Thyroid gland (tissue), 4 donors: Measurements from ENCODE around the gene CBFB. TPM values are rescaled to one million over a fixed set of nuclear protein-coding genes. Genes with fewer than 3 reads are reported as not detected.

Experiments
- DNase-seq, 2 donors: peaks; one replicate each; pipeline ENCODE4 v3.0.0-alpha.2; 2019
- H3K27ac ChIP-seq, 3 donors: fragments of 200-600 bp; sonication (generic); 1 replicate in 2 of 3; 2 replicates in 1 of 3; pipeline ENCODE4 v1.5.1; 2016 to 2019; ENCODE audit warnings: mild to moderate bottlenecking in 1 of 3, moderate library complexity in 1 of 3
- H3K27me3 ChIP-seq: fragments of 200-600 bp; sonication (generic); one replicate; pipeline ENCODE4 v1.5.1; 2019
- H3K36me3 ChIP-seq, 2 donors: fragments of 200-600 bp; sonication (generic); one replicate each; pipeline ENCODE4 v1.5.1; 2016 to 2019
- H3K4me1 ChIP-seq, 2 donors: fragments of 200-600 bp; sonication (generic); one replicate each; pipeline ENCODE4 v1.5.1; 2017 to 2019
- H3K4me3 ChIP-seq, 3 donors: fragments of 200-600 bp; sonication (generic); replicated peaks in 1 of 3; 1 replicate in 2 of 3; 2 replicates in 1 of 3; pipeline ENCODE4 v1.5.1; 2016; ENCODE audit warnings: mild to moderate bottlenecking in 1 of 3
- H3K9me3 ChIP-seq: fragments of 200-600 bp; sonication (generic); one replicate; pipeline ENCODE4 v1.5.1; 2017
- POLR2A ChIP-seq, 2 donors: fragments of 450-650 bp; IDR thresholded peaks; one replicate each; pipeline ENCODE4 v1.6.1; 2017; ENCODE audit warnings: antibody characterized with exemption in 2 of 2, mild to moderate bottlenecking in 2 of 2, moderate library complexity in 1 of 2
- WGBS, 2 donors: methylation state at CpG; one replicate each; pipeline ENCODE4 v1.1.5; 2017; 5-methylcytosine and 5-hydroxymethylcytosine counted together
- intact Hi-C: fragments of 100-400 bp; cut with DNase I; formaldehyde crosslinking; loops from one replicate; pipeline ENCODE4 v1.15.1; 2023
- total RNA-seq, 4 donors: library from RNA; depleted of rRNA; stranded (reverse); fragments of >200 nt; gene quantifications; one replicate each; pipeline ENCODE4 v1.2.3, GENCODE V29; 2016
- TF ChIP-seq, protein P1 (sequence below), 6 experiments: fragments of 200-600 bp in 3 of 6; fragments of 450-650 bp in 3 of 6; sonication (generic) in 3 of 6; IDR thresholded peaks; one replicate each; pipeline ENCODE4 v1.5.1; 2016 to 2019; ENCODE audit warnings: antibody characterized with exemption in 6 of 6, mild to moderate bottlenecking in 2 of 6, inconsistent platforms in 1 of 6, moderate library complexity in 1 of 6

Gene CBFB
- total RNA-seq, 4 donors from 2014 or later, result 31.0 to 60.0 (median 41.5) TPM

DNA sequence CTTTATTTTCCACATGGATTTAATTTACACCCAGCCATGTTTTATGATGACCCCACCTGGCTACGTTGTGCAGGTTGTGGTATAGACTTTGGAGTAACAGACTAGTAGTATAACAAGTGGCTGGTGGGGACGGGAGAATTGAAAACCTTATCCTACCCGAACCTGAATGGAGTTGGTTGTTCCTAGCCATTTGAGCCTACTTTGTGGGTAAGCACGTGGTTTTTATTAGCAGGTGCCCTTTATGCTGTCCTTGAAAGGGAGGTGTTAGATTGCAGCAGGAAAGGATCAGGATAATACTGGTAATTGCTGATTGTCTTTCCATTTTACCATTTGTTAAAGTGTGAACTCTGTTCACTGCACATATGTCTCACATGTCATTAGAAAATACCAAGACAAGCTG is 48.9 kb downstream of the CBFB start:
- Histone ChIP-seq H3K9me3 (no peaks in the 10 kb centered on the region), H3K4me3 (no peak overlapping the region), H3K27me3 (no peaks in the 10 kb centered on the region), H3K4me1 (no peaks in the 10 kb centered on the region), H3K27ac (no peak overlapping the region), H3K36me3 (peaks cover 0 to 9% of the 10 kb centered on the region in 2 donors)
- 92 to 93% methylated on average over 4 of the region's 4 CpGs for WGBS, 2 donors
- intact Hi-C loops, result no loop called here
- TF ChIP-seq POLR2A (IDR thresholded peaks at IDR 0.05), result no peak
- TF ChIP-seq, protein P1, sequence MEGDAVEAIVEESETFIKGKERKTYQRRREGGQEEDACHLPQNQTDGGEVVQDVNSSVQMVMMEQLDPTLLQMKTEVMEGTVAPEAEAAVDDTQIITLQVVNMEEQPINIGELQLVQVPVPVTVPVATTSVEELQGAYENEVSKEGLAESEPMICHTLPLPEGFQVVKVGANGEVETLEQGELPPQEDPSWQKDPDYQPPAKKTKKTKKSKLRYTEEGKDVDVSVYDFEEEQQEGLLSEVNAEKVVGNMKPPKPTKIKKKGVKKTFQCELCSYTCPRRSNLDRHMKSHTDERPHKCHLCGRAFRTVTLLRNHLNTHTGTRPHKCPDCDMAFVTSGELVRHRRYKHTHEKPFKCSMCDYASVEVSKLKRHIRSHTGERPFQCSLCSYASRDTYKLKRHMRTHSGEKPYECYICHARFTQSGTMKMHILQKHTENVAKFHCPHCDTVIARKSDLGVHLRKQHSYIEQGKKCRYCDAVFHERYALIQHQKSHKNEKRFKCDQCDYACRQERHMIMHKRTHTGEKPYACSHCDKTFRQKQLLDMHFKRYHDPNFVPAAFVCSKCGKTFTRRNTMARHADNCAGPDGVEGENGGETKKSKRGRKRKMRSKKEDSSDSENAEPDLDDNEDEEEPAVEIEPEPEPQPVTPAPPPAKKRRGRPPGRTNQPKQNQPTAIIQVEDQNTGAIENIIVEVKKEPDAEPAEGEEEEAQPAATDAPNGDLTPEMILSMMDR (IDR thresholded peaks at IDR 0.05), result no peak
- no peak for DNase-seq

DNA sequence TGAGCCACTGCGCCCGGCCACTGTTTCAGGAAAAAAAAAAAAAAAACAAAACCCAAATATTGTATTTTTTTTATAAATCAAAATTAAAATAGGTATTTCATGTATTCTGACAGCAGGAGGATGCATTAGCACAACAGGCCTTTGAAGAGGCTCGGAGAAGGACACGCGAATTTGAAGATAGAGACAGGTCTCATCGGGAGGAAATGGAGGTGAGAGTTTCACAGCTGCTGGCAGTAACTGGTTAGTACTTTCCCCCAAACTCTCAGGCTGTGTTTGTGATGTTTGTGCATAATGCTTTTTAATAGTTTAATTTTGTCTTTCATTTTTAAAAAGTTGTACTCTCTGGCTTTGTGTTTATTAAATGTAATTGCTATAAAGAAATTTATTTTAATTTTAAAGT is 53.2 kb downstream of the CBFB start:
- no peaks in the 10 kb centered on the region for H3K36me3 ChIP-seq
- 92 to 93% methylated on average over 6 of the region's 6 CpGs for WGBS, 2 donors
- TF ChIP-seq, protein P1 (IDR thresholded peaks at IDR 0.05), result no peak
- no peak for TF ChIP-seq POLR2A (IDR thresholded peaks at IDR 0.05)
- peaks cover 0 to 4% of the 10 kb centered on the region in 2 donors for H3K4me1 ChIP-seq
- no peaks in the 10 kb centered on the region for H3K27me3 ChIP-seq
- H3K4me3 ChIP-seq, result no peak overlapping the region
- no peak for DNase-seq
- H3K9me3 ChIP-seq, result no peaks in the 10 kb centered on the region
- no peak overlapping the region for H3K27ac ChIP-seq
- intact Hi-C loops, result no loop called here

DNA sequence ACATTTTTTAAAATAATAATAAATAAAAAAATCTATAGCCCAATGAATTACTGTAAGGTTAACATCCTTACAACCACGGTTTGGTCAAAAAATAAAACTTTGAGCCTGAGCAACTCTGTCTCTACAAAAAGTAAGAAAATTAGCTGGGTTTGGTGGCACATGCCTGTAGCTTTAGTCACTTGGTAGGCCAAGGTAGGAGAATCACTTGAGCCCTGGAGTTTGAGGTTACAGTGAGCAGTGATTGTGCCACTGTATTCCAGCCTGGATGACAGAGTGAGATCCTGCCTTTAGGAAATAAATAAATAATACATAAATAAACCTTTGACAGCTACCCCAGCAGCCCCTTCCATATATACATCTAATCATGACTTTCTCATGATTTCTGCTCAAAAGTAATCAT is 53.9 kb downstream of the CBFB start:
- 88 to 91% methylated on average over 1 of the region's 1 CpG for WGBS, 2 donors
- Histone ChIP-seq H3K36me3 (no peaks in the 10 kb centered on the region), H3K27me3 (no peaks in the 10 kb centered on the region), H3K4me1 (peaks cover 0 to 4% of the 10 kb centered on the region in 2 donors), H3K9me3 (no peaks in the 10 kb centered on the region), H3K27ac (no peak overlapping the region), H3K4me3 (no peak overlapping the region)
- intact Hi-C loops, result no loop called here
- no peak for DNase-seq
- TF ChIP-seq, protein P1 (IDR thresholded peaks at IDR 0.05), result no peak
- no peak for TF ChIP-seq POLR2A (IDR thresholded peaks at IDR 0.05)

DNA sequence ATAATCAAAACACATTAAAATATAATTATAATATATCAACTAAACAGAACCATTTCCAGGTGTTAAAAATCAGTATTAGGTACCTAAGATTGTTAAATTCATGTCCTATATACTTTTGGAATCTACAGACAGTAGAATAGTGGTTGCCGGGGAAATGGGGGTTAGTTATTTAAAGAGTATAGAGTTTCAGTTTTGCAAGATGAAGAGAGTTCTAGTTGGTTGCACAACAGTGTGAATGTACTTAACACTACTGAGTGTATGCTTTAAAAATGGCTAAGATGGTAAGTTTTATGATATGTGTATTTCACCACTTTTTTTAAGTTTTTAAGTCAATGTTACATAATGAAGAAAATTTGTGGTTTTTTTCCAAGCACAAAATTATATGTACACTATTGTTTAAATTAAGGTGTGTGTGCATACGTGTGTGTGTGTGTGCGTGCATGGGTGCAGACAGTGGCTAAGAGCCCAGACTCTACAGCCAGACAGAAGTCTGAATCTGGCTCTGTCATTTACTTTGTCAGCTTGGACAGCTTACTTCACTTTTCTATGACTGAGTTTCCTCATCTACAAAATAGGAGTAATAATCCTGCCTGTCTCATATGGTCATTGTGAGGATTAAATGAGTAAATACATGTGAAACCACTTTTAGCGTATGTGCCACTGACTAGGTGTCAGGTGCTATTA is 55.5 kb downstream of the CBFB start:
- Histone ChIP-seq H3K9me3 (no peaks in the 10 kb centered on the region), H3K36me3 (no peaks in the 10 kb centered on the region), H3K27ac (no peak overlapping the region), H3K4me1 (peaks cover 0 to 4% of the 10 kb centered on the region in 2 donors), H3K4me3 (no peak overlapping the region), H3K27me3 (no peaks in the 10 kb centered on the region)
- DNase-seq, result no peak
- intact Hi-C loops, result no loop called here
- TF ChIP-seq, protein P1 (IDR thresholded peaks at IDR 0.05), result no peak
- WGBS, 2 donors, result 75 to 80% methylated on average over 4 of the region's 4 CpGs

DNA sequence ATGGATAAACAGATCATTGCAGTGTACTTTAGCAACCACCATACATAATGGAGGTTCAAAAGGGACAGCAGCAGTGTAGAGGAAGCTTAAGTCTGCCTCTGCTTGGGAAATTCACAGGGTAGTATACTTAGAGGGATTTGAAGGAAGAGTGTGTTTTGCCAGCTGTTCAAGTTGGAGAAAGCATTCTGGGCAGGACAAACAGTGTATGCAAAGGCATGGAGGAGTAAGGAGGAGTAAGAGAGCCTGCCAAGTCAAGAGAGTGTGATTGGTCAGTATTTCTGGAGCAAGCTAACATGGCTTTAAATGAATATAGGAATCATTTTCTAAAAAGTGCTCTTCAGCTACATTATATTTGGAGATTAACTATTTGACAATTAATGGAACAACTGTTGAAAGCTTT is 57.9 kb downstream of the CBFB start:
- TF ChIP-seq POLR2A (IDR thresholded peaks at IDR 0.05), result no peak
- TF ChIP-seq, protein P1 (IDR thresholded peaks at IDR 0.05), result no peak
- DNase-seq, result no peak
- peaks cover 0 to 4% of the 10 kb centered on the region in 2 donors for H3K4me1 ChIP-seq
- no peaks in the 10 kb centered on the region for H3K36me3 ChIP-seq
- no peak overlapping the region for H3K27ac ChIP-seq
- H3K27me3 ChIP-seq, result no peaks in the 10 kb centered on the region
- no peaks in the 10 kb centered on the region for H3K9me3 ChIP-seq
- H3K4me3 ChIP-seq, result no peak overlapping the region
- intact Hi-C loops, result no loop called here
